Keratinocyte (primary cell): Measurements from ENCODE around the gene RGS3. TPM values are rescaled to one million over a fixed set of nuclear protein-coding genes. Genes with fewer than 3 reads are reported as not detected.

Source experiments
- DNase-seq: peaks from one replicate; pipeline ENCODE4 v3.0.0-alpha.2; 2011; ENCODE audit warnings: low read depth, missing footprints, low spot score
- FAIRE-seq: peaks from 2 replicates; lab custom pipeline; 2011; peaks lifted over from hg19 to GRCh38; lab: Jason Lieb, UNC
- H2AFZ ChIP-seq: 2 replicates; pipeline ENCODE4 v1.6.0; 2012; ENCODE audit warnings: low read length, control low read depth, inconsistent platforms; ENCODE audit not compliant: control insufficient read depth
- H3K27ac ChIP-seq: 2 replicates; pipeline ENCODE4 v1.5.1; 2011; ENCODE audit warnings: low read length; ENCODE audit not compliant: control insufficient read depth, insufficient read depth
- H3K27me3 ChIP-seq: 3 replicates; pipeline ENCODE4 v1.6.0; 2011; ENCODE audit warnings: low read length; ENCODE audit not compliant: control insufficient read depth, insufficient read depth; ENCODE audit errors: extremely low read depth
- H3K36me3 ChIP-seq, 2 experiments: 2 replicates in 1 of 2; 3 replicates in 1 of 2; pipeline ENCODE4 v1.5.1; 2011; ENCODE audit warnings: low read length in 2 of 2, mild to moderate bottlenecking in 1 of 2; ENCODE audit not compliant: control insufficient read depth in 2 of 2, insufficient read depth in 2 of 2; ENCODE audit errors: extremely low read depth in 1 of 2
- H3K4me1 ChIP-seq: 3 replicates; pipeline ENCODE4 v1.5.1; 2011; ENCODE audit warnings: low read length; ENCODE audit not compliant: control insufficient read depth, insufficient read depth; ENCODE audit errors: extremely low read depth
- H3K4me2 ChIP-seq: 3 replicates; pipeline ENCODE4 v1.6.0; 2011; ENCODE audit warnings: low read depth, low read length; ENCODE audit not compliant: control insufficient read depth, insufficient read depth; ENCODE audit errors: extremely low read depth
- H3K4me3 ChIP-seq, 3 experiments: fragments of 200-600 bp in 1 of 3; sonication (generic) in 1 of 3; 2 replicates in 2 of 3; 3 replicates in 1 of 3; pipeline ENCODE4 v1.5.1; 2011 to 2016; ENCODE audit warnings: low read length in 3 of 3, mild to moderate bottlenecking in 3 of 3, control low read depth in 2 of 3, inconsistent platforms in 1 of 3, low read depth in 1 of 3, mixed read lengths in 1 of 3, mixed run types in 1 of 3, moderate library complexity in 1 of 3; ENCODE audit not compliant: control insufficient read depth in 2 of 3, insufficient read depth in 2 of 3; ENCODE audit errors: extremely low read depth in 1 of 3
- H3K79me2 ChIP-seq: 2 replicates; pipeline ENCODE4 v1.6.0; 2012; ENCODE audit warnings: low read length; ENCODE audit not compliant: control insufficient read depth, insufficient read depth
- H3K9ac ChIP-seq: 3 replicates; pipeline ENCODE4 v1.6.0; 2011; ENCODE audit warnings: low read length; ENCODE audit not compliant: control insufficient read depth, insufficient read depth; ENCODE audit errors: extremely low read depth
- H3K9me1 ChIP-seq: 3 replicates; pipeline ENCODE4 v1.6.0; 2011; ENCODE audit warnings: low read length; ENCODE audit not compliant: control insufficient read depth, insufficient read depth; ENCODE audit errors: extremely low read depth
- H3K9me3 ChIP-seq: 2 replicates; pipeline ENCODE4 v1.5.1; 2012; ENCODE audit warnings: low read depth, low read length; ENCODE audit not compliant: control insufficient read depth
- H4K20me1 ChIP-seq: 3 replicates; pipeline ENCODE4 v1.6.0; 2011; ENCODE audit warnings: low read length; ENCODE audit not compliant: control insufficient read depth, insufficient read depth; ENCODE audit errors: extremely low read depth
- EZH2 ChIP-seq: IDR thresholded peaks from one replicate; pipeline ENCODE4 v1.6.1; 2012; ENCODE audit warnings: inconsistent platforms, mild to moderate bottlenecking, low read length, moderate library complexity
- dilution Hi-C: fragments of 300-500 bp; cut with MboI; formaldehyde crosslinking; loops from one replicate; pipeline ENCODE4 v1.7.0; 2020; ENCODE audit warnings: low sequenced_read_pairs; ENCODE audit not compliant: extremely low pct_ligation_motif_present
- polyA plus RNA-seq, 5 experiments: library from polyadenylated mRNA; depleted of rRNA in 3 of 5; stranded (reverse) in 3 of 5; stranded (forward) in 1 of 5; unstranded in 1 of 5; fragments of >200 nt; gene quantifications; 1 replicate in 1 of 5; 2 replicates in 3 of 5; 3 replicates in 1 of 5; pipeline versions ENCODE4 v1.2.1 to v1.2.3, GENCODE V29; 2011 to 2012; ENCODE audit warnings: missing spikeins in 2 of 5, low read depth in 1 of 5, low replicate concordance in 1 of 5
- TF ChIP-seq, protein P1 (sequence below), 3 experiments: IDR thresholded peaks in 1 of 3; conservative IDR thresholded peaks in 1 of 3; optimal IDR thresholded peaks in 1 of 3; 2 replicates in 2 of 3; 3 replicates in 1 of 3; pipeline versions ENCODE3 to v1.5.1; 2011; ENCODE audit warnings: low read length in 3 of 3, mild to moderate bottlenecking in 3 of 3, moderate library complexity in 2 of 3, control low read depth in 1 of 3, inconsistent platforms in 1 of 3; ENCODE audit not compliant: insufficient read depth in 2 of 3; ENCODE audit errors: extremely low read depth in 1 of 3

The RGS3 gene
- polyA plus RNA-seq, 1 donor (not counting 4 experiments of a cell fraction or from before 2014, with no cell fraction given): 19.6 TPM

DNA sequence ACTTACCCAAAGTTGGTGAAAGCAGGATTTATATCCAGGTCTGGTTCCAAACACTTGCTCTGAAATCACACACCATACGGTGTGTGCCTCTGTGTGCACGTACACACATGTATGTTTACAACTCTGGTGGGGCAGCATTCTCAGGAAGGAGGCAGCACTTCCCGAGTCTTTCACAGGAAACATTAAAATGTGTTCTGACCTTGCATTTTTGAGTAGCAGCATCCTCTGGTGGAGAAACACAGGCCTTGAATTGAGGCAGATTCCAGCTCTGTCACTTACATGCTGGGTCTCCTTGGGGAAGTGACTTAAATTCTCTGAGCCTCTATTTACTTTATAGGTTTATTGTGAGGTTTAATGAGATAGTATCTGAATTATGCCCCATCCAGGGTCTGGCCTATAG, 126.4 kb downstream of the RGS3 start:
- Histone ChIP-seq H3K27ac (no peak overlapping the region), H3K79me2 (peaks cover 8% of the 10 kb centered on the region), H3K36me3 (peaks cover 8 to 20% of the 10 kb centered on the region in 2 experiments), H4K20me1 (no peaks in the 10 kb centered on the region), H3K9me1 (no peaks in the 10 kb centered on the region), H3K9ac (no peak overlapping the region), H3K27me3 (no peaks in the 10 kb centered on the region), H2AFZ (no peak overlapping the region), H3K4me1 (peaks cover 43% of the 10 kb centered on the region), H3K4me3 (no peak overlapping the region), H3K4me2 (no peak overlapping the region), H3K9me3 (no peaks in the 10 kb centered on the region)
- dilution Hi-C loops: no loop called here
- FAIRE-seq: peak; percentile 62
- TF ChIP-seq, protein P1, sequence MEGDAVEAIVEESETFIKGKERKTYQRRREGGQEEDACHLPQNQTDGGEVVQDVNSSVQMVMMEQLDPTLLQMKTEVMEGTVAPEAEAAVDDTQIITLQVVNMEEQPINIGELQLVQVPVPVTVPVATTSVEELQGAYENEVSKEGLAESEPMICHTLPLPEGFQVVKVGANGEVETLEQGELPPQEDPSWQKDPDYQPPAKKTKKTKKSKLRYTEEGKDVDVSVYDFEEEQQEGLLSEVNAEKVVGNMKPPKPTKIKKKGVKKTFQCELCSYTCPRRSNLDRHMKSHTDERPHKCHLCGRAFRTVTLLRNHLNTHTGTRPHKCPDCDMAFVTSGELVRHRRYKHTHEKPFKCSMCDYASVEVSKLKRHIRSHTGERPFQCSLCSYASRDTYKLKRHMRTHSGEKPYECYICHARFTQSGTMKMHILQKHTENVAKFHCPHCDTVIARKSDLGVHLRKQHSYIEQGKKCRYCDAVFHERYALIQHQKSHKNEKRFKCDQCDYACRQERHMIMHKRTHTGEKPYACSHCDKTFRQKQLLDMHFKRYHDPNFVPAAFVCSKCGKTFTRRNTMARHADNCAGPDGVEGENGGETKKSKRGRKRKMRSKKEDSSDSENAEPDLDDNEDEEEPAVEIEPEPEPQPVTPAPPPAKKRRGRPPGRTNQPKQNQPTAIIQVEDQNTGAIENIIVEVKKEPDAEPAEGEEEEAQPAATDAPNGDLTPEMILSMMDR (optimal IDR thresholded peaks at IDR 0.05 in 1 of 3, IDR thresholded peaks at IDR 0.05 in 1 of 3, conservative IDR thresholded peaks at IDR 0.05 in 1 of 3; ENCODE audit: extremely low read depth in 1 of 3, insufficient read depth in 2 of 3, low read length in 3 of 3): peak; percentile 63 to 79 (median 75)
- no peak for TF ChIP-seq EZH2
- no peak for DNase-seq

- H3K9ac ChIP-seq: no peak overlapping the region
- dilution Hi-C loops: no loop called here
- no peak for FAIRE-seq
Measured at GRCh38 chr9:113590389-113590788, 126.9 kb downstream of the RGS3 start.

More at GRCh38 chr9:113590389-113590788, 126.9 kb downstream of the RGS3 start:
- Histone ChIP-seq H3K4me3 (no peak overlapping the region), H2AFZ (no peak overlapping the region), H3K36me3 (peaks cover 10 to 21% of the 10 kb centered on the region in 2 experiments), H3K4me1 (peaks cover 41% of the 10 kb centered on the region), H3K9me1 (no peaks in the 10 kb centered on the region), H4K20me1 (no peaks in the 10 kb centered on the region), H3K27ac (no peak overlapping the region), H3K79me2 (peaks cover 13% of the 10 kb centered on the region), H3K4me2 (no peak overlapping the region), H3K27me3 (no peaks in the 10 kb centered on the region), H3K9me3 (no peaks in the 10 kb centered on the region)
- TF ChIP-seq, protein P1 (optimal IDR thresholded peaks at IDR 0.05 in 1 of 3, IDR thresholded peaks at IDR 0.05 in 1 of 3, conservative IDR thresholded peaks at IDR 0.05 in 1 of 3; ENCODE audit: extremely low read depth in 1 of 3, insufficient read depth in 2 of 3, low read length in 3 of 3): no peak
- no peak for TF ChIP-seq EZH2
- no peak for DNase-seq
